ENCODE results near the gene LIPC.

Gene LIPC

DNA sequence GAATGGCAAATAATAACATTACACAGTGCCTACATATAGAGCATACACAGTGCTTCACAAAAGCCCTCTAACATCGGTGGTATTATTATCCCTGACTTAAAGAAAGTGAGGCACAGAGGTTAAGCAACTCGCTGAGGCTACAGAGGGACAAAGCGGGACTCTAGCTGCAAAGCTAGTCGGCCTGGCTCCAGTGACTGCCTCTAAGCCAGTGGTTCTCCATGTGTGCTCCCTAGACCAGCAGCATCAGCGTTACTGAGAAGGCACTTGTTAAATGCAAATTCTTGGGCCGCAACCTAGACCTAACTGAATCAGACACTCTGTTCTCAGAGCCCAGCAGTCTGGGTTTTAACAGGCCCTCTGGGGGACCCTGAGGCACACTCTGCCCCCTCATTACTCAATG is 33.1 kb upstream of the LIPC start:
- FAIRE-seq (no peak), DNase-seq (ENCODE audit: insufficient read length, low spot score) (no peak)
- no peak for TF ChIP-seq POLR2A (IDR thresholded peaks at IDR 0.05; ENCODE audit: low read depth, low read length)

DNA sequence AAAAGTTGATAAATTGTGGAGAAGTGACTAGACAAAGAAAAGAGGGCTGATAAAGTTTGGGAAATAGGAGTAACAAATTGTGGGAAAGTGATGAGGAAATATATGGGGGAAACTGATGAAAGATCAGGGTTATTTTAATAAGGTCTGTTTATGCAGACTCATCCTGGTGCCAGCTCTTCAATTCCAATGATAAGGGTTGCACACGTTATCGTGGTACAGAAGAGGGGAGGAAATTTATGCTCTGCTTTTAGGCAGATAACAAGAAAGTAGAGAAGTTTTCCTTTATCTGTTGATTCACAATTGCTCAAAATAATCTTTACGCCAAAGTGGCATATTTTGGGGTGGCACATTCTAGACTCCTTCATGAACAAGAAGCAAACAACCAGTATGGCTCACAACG is 32.1 kb upstream of the LIPC start:
- no peak for TF ChIP-seq POLR2A (IDR thresholded peaks at IDR 0.05; ENCODE audit: low read depth, low read length)
- FAIRE-seq, result no peak
- DNase-seq (ENCODE audit: insufficient read length, low spot score), result no peak

- no peak for DNase-seq (ENCODE audit: insufficient read length, low spot score)
- no peak for FAIRE-seq
- TF ChIP-seq POLR2A (IDR thresholded peaks at IDR 0.05; ENCODE audit: low read depth, low read length), result no peak
These were observed 30.5 kb upstream of the LIPC start for GRCh38 chr15:58401276-58401675.

GRCh38 chr15:58401991-58402649 is 29.7 kb upstream of the LIPC start:
- no peak for TF ChIP-seq POLR2A (IDR thresholded peaks at IDR 0.05; ENCODE audit: low read depth, low read length)
- DNase-seq (ENCODE audit: insufficient read length, low spot score) (no peak), FAIRE-seq (no peak)

DNA sequence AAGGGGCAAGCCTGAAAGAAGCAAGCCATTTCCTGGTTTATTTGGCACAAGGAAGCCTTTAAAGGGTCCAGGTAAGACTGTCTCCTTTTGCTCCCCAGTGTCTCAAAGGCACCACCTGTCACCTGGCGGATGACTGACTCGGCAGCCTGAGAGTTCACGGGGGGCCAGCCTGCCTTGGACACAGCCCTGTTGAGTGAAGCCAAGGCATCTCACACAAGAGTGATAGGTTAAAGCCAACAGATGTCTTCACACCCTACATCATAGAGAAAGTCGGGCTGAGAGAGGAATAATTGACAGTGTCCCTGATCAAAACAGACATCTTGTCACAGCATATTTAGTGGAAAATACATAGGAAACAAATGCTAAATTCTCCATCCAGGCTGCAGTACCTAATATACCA is 28.2 kb upstream of the LIPC start:
- no peak for TF ChIP-seq POLR2A (IDR thresholded peaks at IDR 0.05; ENCODE audit: low read depth, low read length)
- FAIRE-seq (no peak), DNase-seq (ENCODE audit: insufficient read length, low spot score) (no peak)

DNA sequence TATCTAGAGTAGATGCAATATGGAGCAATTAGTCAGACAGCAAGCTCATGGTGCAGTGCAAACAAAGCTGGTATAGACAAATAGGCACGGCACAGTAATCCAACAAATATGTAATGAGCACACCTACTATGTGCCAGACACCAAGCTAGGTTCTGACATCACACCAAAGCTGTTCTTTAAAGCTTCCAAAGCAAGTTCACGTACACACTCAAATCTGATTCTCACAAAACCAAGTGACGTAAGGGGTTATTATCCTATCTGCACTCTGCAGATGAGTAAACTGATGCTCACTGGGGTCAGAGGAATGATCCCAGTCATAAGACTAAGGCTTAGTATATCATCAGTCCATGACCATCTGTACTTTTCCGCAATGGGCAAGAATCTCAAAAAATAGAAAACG is 27.8 kb upstream of the LIPC start:
- DNase-seq (ENCODE audit: insufficient read length, low spot score), result no peak
- FAIRE-seq, result no peak
- no peak for TF ChIP-seq POLR2A (IDR thresholded peaks at IDR 0.05; ENCODE audit: low read depth, low read length)

DNA sequence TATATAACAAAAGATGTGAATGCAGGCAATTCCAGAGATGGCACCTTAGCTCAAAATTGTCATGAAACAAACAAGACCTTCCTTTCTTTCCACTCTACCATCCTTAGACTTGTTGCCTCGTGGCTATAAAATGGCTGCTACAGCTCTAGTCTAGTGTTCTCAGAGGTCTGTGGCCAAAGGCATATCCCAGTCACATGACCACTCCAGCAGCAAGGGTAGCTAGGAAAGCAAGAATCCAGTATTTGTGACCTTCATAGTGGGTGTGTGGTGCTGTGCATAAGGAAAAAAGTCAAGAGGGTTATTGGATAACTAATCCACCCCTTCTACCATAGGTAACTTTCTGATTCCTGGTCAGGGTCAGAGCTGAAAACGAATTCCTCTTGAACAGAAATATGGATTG is 27.1 kb upstream of the LIPC start:
- DNase-seq (ENCODE audit: insufficient read length, low spot score), result no peak
- no peak for FAIRE-seq
- TF ChIP-seq POLR2A (IDR thresholded peaks at IDR 0.05; ENCODE audit: low read depth, low read length), result no peak

DNA sequence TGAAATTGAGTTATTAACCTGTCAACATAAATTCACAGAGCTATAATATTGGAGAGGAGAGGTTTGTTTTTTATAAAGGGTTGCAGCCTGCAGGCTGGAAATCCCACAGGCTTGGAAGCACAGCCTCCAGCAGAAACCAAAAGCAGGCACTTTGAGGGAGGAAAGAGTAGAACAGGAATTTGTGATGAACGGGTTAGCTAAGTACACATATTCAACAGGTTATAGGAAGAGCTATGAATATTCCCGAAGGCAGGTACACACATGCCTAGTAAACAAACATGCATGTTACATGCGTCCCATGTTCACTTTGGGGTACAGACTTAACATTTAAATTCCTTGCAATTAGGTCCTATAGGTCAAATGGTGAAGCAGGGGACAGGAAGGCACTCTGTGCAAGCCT is 25.9 kb upstream of the LIPC start:
- no peak for TF ChIP-seq POLR2A (IDR thresholded peaks at IDR 0.05; ENCODE audit: low read depth, low read length)
- no peak for FAIRE-seq
- no peak for DNase-seq (ENCODE audit: insufficient read length, low spot score)

DNA sequence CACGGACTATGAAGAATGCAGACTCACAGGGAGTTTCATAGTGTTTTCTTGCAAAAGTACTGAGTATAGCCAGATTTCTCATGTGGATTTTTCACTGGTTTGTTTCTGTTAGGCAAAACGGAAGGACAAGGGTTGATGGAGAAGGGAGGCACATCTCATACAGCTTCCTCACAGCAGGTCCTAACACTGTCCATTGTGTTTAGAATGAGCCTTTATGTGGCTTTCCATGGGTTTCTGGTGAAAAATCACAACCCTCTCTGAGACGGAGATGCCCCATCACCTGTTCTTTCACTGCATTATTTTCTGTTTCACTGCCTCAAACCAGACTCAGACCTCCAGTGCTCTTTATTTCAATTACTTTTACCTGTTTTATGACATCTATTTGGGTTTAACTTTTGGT is 25.0 kb upstream of the LIPC start:
- no peak for DNase-seq (ENCODE audit: insufficient read length, low spot score)
- FAIRE-seq, result no peak
- no peak for TF ChIP-seq POLR2A (IDR thresholded peaks at IDR 0.05; ENCODE audit: low read depth, low read length)

DNA sequence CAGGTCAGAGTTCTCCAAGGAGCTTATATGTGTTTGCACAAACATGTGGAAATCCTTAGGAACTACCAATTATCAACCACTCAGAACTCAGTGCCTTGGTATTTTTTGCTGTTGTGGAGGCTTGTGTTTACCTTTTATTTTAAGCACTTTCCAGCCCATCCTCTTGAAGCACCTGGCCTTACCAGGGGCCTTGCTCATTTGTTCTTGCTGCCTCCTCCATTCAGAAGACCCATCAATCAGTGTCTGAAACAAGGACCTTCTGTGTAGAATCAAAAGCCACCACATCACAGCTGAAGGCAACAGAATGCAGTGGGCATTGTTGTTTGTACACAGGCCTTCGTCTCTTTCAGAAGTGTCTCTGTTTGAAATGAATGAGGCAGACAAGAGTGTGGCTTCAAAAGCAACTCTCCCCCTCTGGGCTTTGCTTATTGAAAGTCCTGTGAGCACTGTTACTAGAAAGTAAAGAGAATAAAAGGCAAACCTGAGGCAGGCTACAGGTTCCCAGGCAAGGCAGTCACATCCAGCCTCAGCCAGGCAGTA is 24.5 kb upstream of the LIPC start:
- no peak for TF ChIP-seq POLR2A (IDR thresholded peaks at IDR 0.05; ENCODE audit: low read depth, low read length)
- FAIRE-seq (no peak), DNase-seq (ENCODE audit: insufficient read length, low spot score) (no peak)

- DNase-seq (ENCODE audit: insufficient read length, low spot score) (no peak), FAIRE-seq (no peak)
- TF ChIP-seq POLR2A (IDR thresholded peaks at IDR 0.05; ENCODE audit: low read depth, low read length), result no peak
These were observed 24.0 kb upstream of the LIPC start for GRCh38 chr15:58407778-58408177.

GRCh38 chr15:58409861-58410260 is 21.9 kb upstream of the LIPC start:
- TF ChIP-seq POLR2A (IDR thresholded peaks at IDR 0.05; ENCODE audit: low read depth, low read length), result no peak
- no peak for DNase-seq (ENCODE audit: insufficient read length, low spot score)
- no peak for FAIRE-seq

DNA sequence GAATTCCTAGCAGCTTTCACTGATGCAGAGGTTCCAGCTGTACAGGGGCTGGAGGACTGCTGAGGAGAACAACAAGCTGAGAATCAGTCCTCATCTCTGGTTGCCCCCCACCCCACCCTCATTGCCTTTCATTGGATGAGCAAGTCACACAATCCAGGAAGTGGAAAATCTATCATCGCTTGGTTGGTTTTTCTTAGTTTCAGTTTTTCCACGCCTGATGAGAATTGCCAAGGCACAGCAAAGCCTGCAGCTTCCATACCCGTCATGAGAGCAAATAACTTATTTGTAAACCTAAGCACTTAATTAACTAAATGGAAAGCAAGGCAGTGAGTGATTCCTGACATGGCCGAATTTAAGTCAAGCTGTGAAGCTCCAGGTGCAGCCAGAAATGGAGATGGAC is 21.4 kb upstream of the LIPC start:
- no peak for TF ChIP-seq POLR2A (IDR thresholded peaks at IDR 0.05; ENCODE audit: low read depth, low read length)
- DNase-seq (ENCODE audit: insufficient read length, low spot score) (no peak), FAIRE-seq (no peak)

DNA sequence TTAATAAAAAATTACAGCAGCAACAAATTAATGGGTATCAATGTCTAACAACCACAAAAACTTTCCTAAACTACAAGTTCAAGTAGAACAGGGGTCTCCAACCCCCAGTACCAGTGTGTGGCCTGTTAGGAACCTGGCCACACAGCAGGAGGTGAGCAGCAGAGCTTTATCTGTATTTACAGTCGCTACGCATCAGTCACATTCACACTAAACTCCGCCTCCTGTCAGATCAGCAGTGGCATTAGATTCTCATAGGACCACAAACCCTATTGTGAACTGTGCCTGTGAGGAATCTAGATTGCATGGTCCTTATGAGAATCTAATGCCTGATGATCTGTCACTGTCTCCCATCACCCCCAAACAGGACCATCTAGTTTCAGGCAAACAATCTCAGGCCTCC is 18.5 kb upstream of the LIPC start:
- no peak for DNase-seq (ENCODE audit: insufficient read length, low spot score)
- FAIRE-seq, result no peak
- no peak for TF ChIP-seq POLR2A (IDR thresholded peaks at IDR 0.05; ENCODE audit: low read depth, low read length)

DNA sequence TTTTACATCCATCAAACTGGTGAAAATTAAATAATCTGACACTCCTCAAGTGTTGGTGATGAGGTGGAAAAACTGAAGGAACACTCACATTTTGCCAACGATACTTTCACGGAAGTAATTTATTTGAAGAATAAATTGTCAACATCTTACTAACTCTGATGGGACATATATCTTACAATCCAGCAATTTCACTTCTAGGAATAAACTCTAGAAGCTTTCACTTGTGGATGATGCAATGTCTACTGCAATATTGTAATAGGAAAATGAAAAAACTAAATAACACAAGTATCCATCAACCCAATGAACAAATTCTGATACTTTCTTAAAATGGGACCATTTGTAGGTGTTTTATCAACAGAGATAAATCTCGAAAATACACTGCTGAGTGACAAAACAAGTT is 16.2 kb upstream of the LIPC start:
- DNase-seq (ENCODE audit: insufficient read length, low spot score) (no peak), FAIRE-seq (no peak)
- no peak for TF ChIP-seq POLR2A (IDR thresholded peaks at IDR 0.05; ENCODE audit: low read depth, low read length)

DNA sequence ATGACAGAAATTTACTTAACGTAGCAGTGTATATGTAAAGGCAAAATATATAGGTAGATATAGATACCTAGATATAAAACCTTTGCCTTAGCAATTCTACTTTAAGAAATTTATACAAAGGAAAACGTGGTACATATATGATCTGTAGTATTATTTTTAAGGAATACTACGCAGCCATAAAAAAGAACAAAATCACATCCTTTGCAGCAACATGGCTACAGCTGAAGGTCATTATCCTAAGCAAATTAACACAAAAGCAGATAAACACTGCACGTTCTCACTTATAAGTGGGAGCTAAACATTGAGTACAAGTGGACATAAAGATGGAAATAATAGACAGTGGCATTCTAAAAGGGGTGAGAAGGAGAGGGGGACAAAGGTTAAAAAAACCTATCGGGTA is 14.8 kb upstream of the LIPC start:
- no peak for FAIRE-seq

More for the DNA sequence above, 14.8 kb upstream of the LIPC start:
- DNase-seq (ENCODE audit: insufficient read length, low spot score), result no peak
- no peak for TF ChIP-seq POLR2A (IDR thresholded peaks at IDR 0.05; ENCODE audit: low read depth, low read length)
